ENCODE results near the gene GPR68. TPM values are rescaled to one million over a fixed set of nuclear protein-coding genes. Genes with fewer than 3 reads are reported as not detected.

The GPR68 gene
- total and polyA plus RNA-seq, 2 of the 4 experiments (the other 2 are of a cell fraction) = 0.72 to 0.94 TPM

- no TSS peak for BruUV-seq (replicated peaks)
- Histone ChIP-seq H2AK5ac (ENCODE audit: low read depth, low read length) (no peak overlapping the region), H3K9ac (ENCODE audit: low read depth, low read length) (no peak overlapping the region), H3K4me3 (ENCODE audit: insufficient read depth, low read depth, low read length) (no peak overlapping the region), H3K27me3 (ENCODE audit: control insufficient read depth, insufficient read depth, low read length) (no peaks in the 10 kb centered on the region), H3K4me1 (ENCODE audit: control insufficient read depth, insufficient read depth, low read length) (peaks cover 6% of the 10 kb centered on the region), H3K27ac (ENCODE audit: insufficient read depth, low read length) (no peak overlapping the region), H3K36me3 (ENCODE audit: control insufficient read depth, insufficient read depth, low read length) (peaks cover 1% of the 10 kb centered on the region; the same call in 1 of the 2 replicates), H3K18ac (ENCODE audit: low read depth, low read length) (no peak overlapping the region; the same call in 1 of the 2 replicates), H3K4ac (ENCODE audit: low read depth, low read length) (no peak overlapping the region), H3K23ac (ENCODE audit: low read depth, low read length) (no peak overlapping the region), H3K56ac (ENCODE audit: extremely low read depth, insufficient read depth, low read length) (no peak overlapping the region), H3K9me3 (ENCODE audit: control insufficient read depth, insufficient read depth, low read length) (peaks cover 5% of the 10 kb centered on the region; the same call in 1 of the 2 replicates), H4K20me1 (ENCODE audit: insufficient read depth, low read length) (no peaks in the 10 kb centered on the region), H4K5ac (ENCODE audit: low read depth, low read length) (no peak overlapping the region), H2BK5ac (ENCODE audit: low read depth, low read length, poor library complexity, severe bottlenecking) (no peak overlapping the region), H3K9me1 (ENCODE audit: insufficient read depth, low read length) (peaks cover 27% of the 10 kb centered on the region), H2AK9ac (replicated peaks; ENCODE audit: low read depth, low read length, poor library complexity) (no peak overlapping the region), H3K4me2 (ENCODE audit: low read depth, low read length) (no peak overlapping the region), H3K14ac (replicated peaks; ENCODE audit: low read depth, low read length) (no peak overlapping the region), H2BK20ac (ENCODE audit: low read depth, low read length) (no peak overlapping the region), H4K8ac (ENCODE audit: low read depth in 2 of 2, low read length in 2 of 2) (no peak overlapping the region), H2AFZ (replicated peaks; ENCODE audit: low read length, poor library complexity) (no peak overlapping the region), H3K79me1 (ENCODE audit: low read depth in 1 of 2, low read length in 2 of 2) (peaks cover 0 to 4% of the 10 kb centered on the region in 2 experiments; a peak in 1 of 4 replicates), H2BK120ac (ENCODE audit: low read depth, low read length) (no peak overlapping the region), H2BK15ac (ENCODE audit: low read depth, low read length) (no peak overlapping the region), H4K91ac (ENCODE audit: insufficient read depth, low read depth, low read length) (no peak overlapping the region)
- dilution Hi-C loops (cut with HindIII; ENCODE audit: low sequenced_read_pairs, unreplicated experiment) = no loop called here
- ChIA-PET CTCF (interaction anchor here (0.6 kb wide), 2 partner anchors 11 to 868 kb away, joined by 3 to 5 read pairs; no protein-coding TSS in a partner anchor), POLR2A (ENCODE audit: unreplicated experiment) (no interaction called here)
- DNase-seq (no peak), ATAC-seq (ENCODE audit: low read depth) (no peak)
- no peak for TF ChIP-seq FOS (IDR thresholded peaks at IDR 0.05; ENCODE audit: low read depth, low read length)
- TF ChIP-seq RFX5 (IDR thresholded peaks at IDR 0.05; ENCODE audit: low read depth, low read length) = no peak
- no peak for TF ChIP-seq CEBPB (IDR thresholded peaks at IDR 0.05; ENCODE audit: low read depth, low read length)
- TF ChIP-seq MAZ (IDR thresholded peaks at IDR 0.05; ENCODE audit: borderline replicate concordance, low read depth, low read length) = no peak
- no peak for TF ChIP-seq ELK1 (IDR thresholded peaks at IDR 0.05; ENCODE audit: borderline replicate concordance, low read depth, low read length)
- TF ChIP-seq, protein P1, sequence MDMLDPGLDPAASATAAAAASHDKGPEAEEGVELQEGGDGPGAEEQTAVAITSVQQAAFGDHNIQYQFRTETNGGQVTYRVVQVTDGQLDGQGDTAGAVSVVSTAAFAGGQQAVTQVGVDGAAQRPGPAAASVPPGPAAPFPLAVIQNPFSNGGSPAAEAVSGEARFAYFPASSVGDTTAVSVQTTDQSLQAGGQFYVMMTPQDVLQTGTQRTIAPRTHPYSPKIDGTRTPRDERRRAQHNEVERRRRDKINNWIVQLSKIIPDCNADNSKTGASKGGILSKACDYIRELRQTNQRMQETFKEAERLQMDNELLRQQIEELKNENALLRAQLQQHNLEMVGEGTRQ (IDR thresholded peaks at IDR 0.05; ENCODE audit: low read depth, low read length) = no peak
- no peak for TF ChIP-seq NFE2L2 (IDR thresholded peaks at IDR 0.05; ENCODE audit: low read depth, low read length)
- no peak for TF ChIP-seq BHLHE40 (IDR thresholded peaks at IDR 0.05; ENCODE audit: low read depth, low read length)
- no peak for TF ChIP-seq MXI1 (IDR thresholded peaks at IDR 0.05; ENCODE audit: borderline replicate concordance, low read depth, low read length)
- no peak for TF ChIP-seq POLR2A (IDR thresholded peaks at IDR 0.05; ENCODE audit: low read depth, low read length)
- no peak for TF ChIP-seq MAFK (IDR thresholded peaks at IDR 0.05; ENCODE audit: low read depth, low read length)
- TF ChIP-seq RAD21 (IDR thresholded peaks at IDR 0.05; ENCODE audit: low read length) = no peak
- TF ChIP-seq RCOR1 (IDR thresholded peaks at IDR 0.05; ENCODE audit: insufficient replicate concordance, low read length) = no peak
- TF ChIP-seq CTCF (conservative IDR thresholded peaks at IDR 0.05; ENCODE audit: low read depth, low read length) = no peak
- no peak for TF ChIP-seq SMC3 (IDR thresholded peaks at IDR 0.05; ENCODE audit: low read depth, low read length)
- no CpG with 5 or more reads among the region's 7 CpGs for WGBS, 2 experiments (ENCODE audit: extremely low coverage in 2 of 2, insufficient read length in 1 of 2)
- intact Hi-C loops (cut with micrococcal nuclease) = no loop called here
- in situ Hi-C loops (cut with MboI; ENCODE audit: low sequenced_read_pairs) = no loop called here
Measured at GRCh38 chr14:91227183-91227628, 17.3 kb downstream of the GPR68 start.

Measured in IMR-90 (cell line).